Endothelial cell of umbilical vein (primary cell): ENCODE data around the gene TMEM131. TPM values are rescaled to one million over a fixed set of nuclear protein-coding genes. Genes with fewer than 3 reads are reported as not detected.

Source experiments
- BruUV-seq: library from RNA; stranded (reverse); fragments of 400-500 nt; replicated peaks from 2 replicates; lab custom pipeline; 2021; lab: Mats Ljungman, UMichigan
- CTCF ChIA-PET: fragments of 300-600, 350-600 bp; sonication (Branson Sonifier 250); formaldehyde crosslinking; loops from one replicate; lab custom pipeline; 2021; ENCODE audit warnings: antibody characterized with exemption, inconsistent platforms; lab: Charles Lee
- POLR2A ChIA-PET: fragments of 300-600, 350-600 bp; sonication (Branson Sonifier 250); formaldehyde crosslinking; loops from one replicate; lab custom pipeline; 2021; ENCODE audit warnings: antibody characterized with exemption, inconsistent platforms; lab: Charles Lee
- DNase-seq: peaks from one replicate; pipeline ENCODE4 v3.0.0-alpha.2; 2011; ENCODE audit warnings: low read depth, low spot score
- FAIRE-seq: peaks from 2 replicates; lab custom pipeline; 2011; peaks lifted over from hg19 to GRCh38; lab: Jason Lieb, UNC
- H2AFZ ChIP-seq: 2 replicates; pipeline ENCODE4 v1.6.0; 2012; ENCODE audit warnings: low read depth, low read length, control low read depth, inconsistent platforms
- H3K27ac ChIP-seq: 2 replicates; pipeline ENCODE4 v1.5.1; 2011; ENCODE audit warnings: low read depth, mild to moderate bottlenecking, control low read depth, low read length, moderate library complexity; ENCODE audit not compliant: insufficient read depth
- H3K27me3 ChIP-seq, 2 experiments: 2 replicates each; pipeline versions ENCODE4 v1.6.0 to v1.6.1; 2011; ENCODE audit warnings: low read length in 2 of 2, mixed read lengths in 1 of 2; ENCODE audit not compliant: control insufficient read depth in 2 of 2, insufficient read depth in 2 of 2
- H3K36me3 ChIP-seq, 2 experiments: 2 replicates in 1 of 2; 3 replicates in 1 of 2; pipeline ENCODE4 v1.5.1; 2011; ENCODE audit warnings: low read length in 2 of 2, mild to moderate bottlenecking in 1 of 2, moderate library complexity in 1 of 2; ENCODE audit not compliant: control insufficient read depth in 2 of 2, insufficient read depth in 2 of 2; ENCODE audit errors: extremely low read depth in 1 of 2
- H3K4me1 ChIP-seq: 3 replicates; pipeline ENCODE4 v1.5.1; 2011; ENCODE audit warnings: mild to moderate bottlenecking, low read length; ENCODE audit not compliant: control insufficient read depth, insufficient read depth; ENCODE audit errors: extremely low read depth
- H3K4me2 ChIP-seq: 2 replicates; pipeline ENCODE4 v1.6.1; 2011; ENCODE audit warnings: low read length, control low read depth, mixed read lengths; ENCODE audit not compliant: insufficient read depth
- H3K4me3 ChIP-seq, 3 experiments: fragments of 200-600 bp in 1 of 3; sonication (generic), shearing (Covaris generic) in 1 of 3; replicated peaks in 1 of 3; 2 replicates each; pipeline ENCODE4 v1.5.1; 2011 to 2016; ENCODE audit warnings: control low read depth in 3 of 3, low read length in 3 of 3, mild to moderate bottlenecking in 2 of 3, inconsistent platforms in 1 of 3, low read depth in 1 of 3, moderate library complexity in 1 of 3; ENCODE audit not compliant: insufficient read depth in 1 of 3
- H3K79me2 ChIP-seq: 2 replicates; pipeline ENCODE4 v1.6.0; 2012; ENCODE audit warnings: low read length, inconsistent platforms; ENCODE audit not compliant: control insufficient read depth, insufficient read depth
- H3K9ac ChIP-seq: replicated peaks from 2 replicates; pipeline ENCODE3; 2011; ENCODE audit warnings: low read length, control low read depth; ENCODE audit not compliant: insufficient read depth; ENCODE audit errors: extremely low read depth
- H3K9me1 ChIP-seq: replicated peaks from 3 replicates; pipeline ENCODE4 v1.6.0; 2011; ENCODE audit warnings: mild to moderate bottlenecking, low read length; ENCODE audit not compliant: control insufficient read depth, insufficient read depth; ENCODE audit errors: extremely low read depth
- H3K9me3 ChIP-seq: replicated peaks from 2 replicates; pipeline ENCODE4 v1.5.1; 2012; ENCODE audit warnings: low read length, inconsistent platforms; ENCODE audit not compliant: control insufficient read depth, insufficient read depth
- H4K20me1 ChIP-seq: replicated peaks from 2 replicates; pipeline ENCODE3; 2011; ENCODE audit warnings: mild to moderate bottlenecking, low read length; ENCODE audit not compliant: control insufficient read depth, insufficient read depth; ENCODE audit errors: extremely low read depth
- EZH2 ChIP-seq: IDR thresholded peaks from 2 replicates; pipeline ENCODE4 v1.6.1; 2012; ENCODE audit warnings: borderline replicate concordance, low read depth, mild to moderate bottlenecking, moderate library complexity, low read length, inconsistent platforms; ENCODE audit not compliant: severe bottlenecking
- FOS ChIP-seq: IDR thresholded peaks from 2 replicates; pipeline ENCODE4 v1.6.1; 2011; ENCODE audit warnings: mild to moderate bottlenecking, low read length, moderate library complexity, borderline replicate concordance; ENCODE audit not compliant: insufficient read depth
- GATA2 ChIP-seq: IDR thresholded peaks from 2 replicates; pipeline ENCODE4 v1.7.0; 2011; ENCODE audit warnings: low read depth, mild to moderate bottlenecking, moderate library complexity, mixed read lengths, low read length; ENCODE audit not compliant: insufficient read length, insufficient read depth
- JUN ChIP-seq: IDR thresholded peaks from 2 replicates; pipeline ENCODE4 v1.6.1; 2011; ENCODE audit warnings: borderline replicate concordance, low read depth; ENCODE audit not compliant: insufficient read length, insufficient read depth
- MAX ChIP-seq: IDR thresholded peaks from 2 replicates; pipeline ENCODE4 v1.6.1; 2011; ENCODE audit not compliant: insufficient read depth, insufficient read length
- MYC ChIP-seq: IDR thresholded peaks from one replicate; pipeline ENCODE4 v1.6.1; 2011; ENCODE audit warnings: mild to moderate bottlenecking, low read depth, low read length
- POLR2A ChIP-seq: IDR thresholded peaks from 2 replicates; pipeline ENCODE4 v1.6.1; 2012; ENCODE audit warnings: low read depth, mild to moderate bottlenecking, control low read depth, low read length
- POLR2AphosphoS5 ChIP-seq: IDR thresholded peaks from 2 replicates; pipeline ENCODE4 v1.6.1; 2012; ENCODE audit warnings: low read depth, mild to moderate bottlenecking, control low read depth, low read length, moderate library complexity; ENCODE audit not compliant: insufficient read depth
- dilution Hi-C: fragments of 300-500 bp; cut with MboI; formaldehyde crosslinking; loops from one replicate; pipeline ENCODE4 v1.15.0; 2019; ENCODE audit warnings: low sequenced_read_pairs; ENCODE audit not compliant: extremely low pct_ligation_motif_present
- intact Hi-C: fragments of 100-400 bp; cut with micrococcal nuclease; formaldehyde crosslinking; loops from one replicate; pipeline ENCODE4 v1.10.0; 2022
- polyA plus RNA-seq, 4 experiments: library from polyadenylated mRNA; depleted of rRNA in 3 of 4; stranded (reverse) in 3 of 4; unstranded in 1 of 4; fragments of >200 nt; gene quantifications; 2 replicates each; pipeline versions ENCODE4 v1.2.1 to v1.2.3, GENCODE V29; 2011 to 2012; ENCODE audit warnings: missing spikeins in 1 of 4
- total RNA-seq: library from RNA; stranded (reverse); gene quantifications from 2 replicates; pipeline ENCODE4 v1.2.3, GENCODE V29; 2021
- TF ChIP-seq, protein P1 (sequence below), 2 donors: IDR thresholded peaks; 1 replicate in 1 of 2; 2 replicates in 1 of 2; pipeline ENCODE4 v1.5.1; 2011; ENCODE audit warnings: low read length in 2 of 2, mild to moderate bottlenecking in 2 of 2, moderate library complexity in 2 of 2, control low read depth in 1 of 2, inconsistent platforms in 1 of 2, low read depth in 1 of 2; ENCODE audit not compliant: insufficient read depth in 1 of 2; ENCODE audit errors: extremely low read depth in 1 of 2

The TMEM131 gene
- total and polyA plus RNA-seq, 2 donors (not counting 3 experiments of a cell fraction or from before 2014, with no cell fraction given) = 12.2 to 28.6 TPM

GRCh38 chr2:97715951-97716694 lies 279.6 kb downstream of the TMEM131 start:
- TF ChIP-seq, protein P1, sequence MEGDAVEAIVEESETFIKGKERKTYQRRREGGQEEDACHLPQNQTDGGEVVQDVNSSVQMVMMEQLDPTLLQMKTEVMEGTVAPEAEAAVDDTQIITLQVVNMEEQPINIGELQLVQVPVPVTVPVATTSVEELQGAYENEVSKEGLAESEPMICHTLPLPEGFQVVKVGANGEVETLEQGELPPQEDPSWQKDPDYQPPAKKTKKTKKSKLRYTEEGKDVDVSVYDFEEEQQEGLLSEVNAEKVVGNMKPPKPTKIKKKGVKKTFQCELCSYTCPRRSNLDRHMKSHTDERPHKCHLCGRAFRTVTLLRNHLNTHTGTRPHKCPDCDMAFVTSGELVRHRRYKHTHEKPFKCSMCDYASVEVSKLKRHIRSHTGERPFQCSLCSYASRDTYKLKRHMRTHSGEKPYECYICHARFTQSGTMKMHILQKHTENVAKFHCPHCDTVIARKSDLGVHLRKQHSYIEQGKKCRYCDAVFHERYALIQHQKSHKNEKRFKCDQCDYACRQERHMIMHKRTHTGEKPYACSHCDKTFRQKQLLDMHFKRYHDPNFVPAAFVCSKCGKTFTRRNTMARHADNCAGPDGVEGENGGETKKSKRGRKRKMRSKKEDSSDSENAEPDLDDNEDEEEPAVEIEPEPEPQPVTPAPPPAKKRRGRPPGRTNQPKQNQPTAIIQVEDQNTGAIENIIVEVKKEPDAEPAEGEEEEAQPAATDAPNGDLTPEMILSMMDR (IDR thresholded peaks at IDR 0.05; ENCODE audit: extremely low read depth in 1 of 2, insufficient read depth in 1 of 2, low read depth in 1 of 2, low read length in 2 of 2) = no peak
- TF ChIP-seq POLR2AphosphoS5 (no peak), POLR2A (no peak)
- CTCF ChIA-PET = interaction anchor here (9.1 kb wide), 1 partner anchor 17 kb away, joined by 68 read pairs; no protein-coding TSS in a partner anchor
- Histone ChIP-seq H3K9me3 (no peaks in the 10 kb centered on the region), H3K4me3 (no peak overlapping the region), H3K27me3 (no peaks in the 10 kb centered on the region), H3K79me2 (no peaks in the 10 kb centered on the region), H3K9me1 (no peaks in the 10 kb centered on the region), H3K36me3 (no peaks in the 10 kb centered on the region), H3K4me2 (no peak overlapping the region), H3K9ac (no peak overlapping the region), H3K27ac (no peak overlapping the region), H2AFZ (no peak overlapping the region), H3K4me1 (no peaks in the 10 kb centered on the region), H4K20me1 (no peaks in the 10 kb centered on the region)
- FAIRE-seq = no peak
- POLR2A ChIA-PET = no interaction called here
- DNase-seq = no peak
- dilution Hi-C loops (no loop called here), intact Hi-C loops (no loop called here)
- no TSS peak for BruUV-seq

DNA sequence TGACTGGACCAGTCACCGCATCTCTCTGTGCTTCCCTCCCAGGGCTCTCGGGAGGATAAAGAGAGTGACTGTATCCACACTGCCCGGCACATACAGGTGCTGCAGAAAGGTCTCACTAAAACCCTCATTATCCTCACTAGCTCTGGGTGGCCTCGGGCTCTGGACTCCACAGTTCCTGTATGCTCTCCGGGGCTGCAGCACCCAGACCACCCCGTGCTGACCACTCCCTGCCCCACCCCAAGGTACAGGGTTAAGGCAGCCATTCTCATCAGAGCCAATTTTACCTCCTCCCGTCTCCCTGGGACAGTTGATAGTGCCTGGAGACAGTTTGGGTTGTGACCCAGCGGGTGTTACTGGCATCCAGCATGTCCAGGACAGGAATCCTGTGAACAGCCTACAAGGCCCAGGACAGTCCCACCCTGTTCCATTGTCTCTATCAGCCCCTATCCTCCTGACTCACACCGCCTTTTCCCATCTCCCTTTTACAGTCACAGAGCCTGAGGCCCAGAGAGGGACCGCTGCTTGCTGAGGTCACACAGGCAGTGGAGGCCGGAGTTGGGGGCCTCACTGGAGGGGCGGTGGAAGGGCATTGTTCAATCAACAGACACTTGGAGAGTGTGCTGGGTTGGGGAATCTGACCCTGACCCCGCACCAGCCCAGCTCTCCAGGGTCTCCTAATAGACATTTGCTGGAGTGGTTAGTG lies 280.6 kb downstream of the TMEM131 start:
- ChIA-PET POLR2A (no interaction called here), CTCF (interaction anchor here (1.2 to 9.1 kb wide), 3 partner anchors 16 to 670 kb away, joined by 3 to 68 read pairs (median 5); no protein-coding TSS in a partner anchor)
- H3K9me3 ChIP-seq = no peaks in the 10 kb centered on the region
- no peaks in the 10 kb centered on the region for H3K79me2 ChIP-seq
- H3K4me1 ChIP-seq = no peaks in the 10 kb centered on the region
- H3K36me3 ChIP-seq = no peaks in the 10 kb centered on the region
- FAIRE-seq (no peak), DNase-seq (no peak)
- no peak overlapping the region for H3K4me2 ChIP-seq
- dilution Hi-C loops (no loop called here), intact Hi-C loops (no loop called here)
- H3K9me1 ChIP-seq = no peaks in the 10 kb centered on the region
- H3K4me3 ChIP-seq = no peak overlapping the region
- no peaks in the 10 kb centered on the region for H3K27me3 ChIP-seq
- no TSS peak for BruUV-seq
- no peak overlapping the region for H3K27ac ChIP-seq
- TF ChIP-seq MAX (no peak), MYC (no peak), FOS (no peak), GATA2 (no peak), POLR2A (no peak), EZH2 (no peak), JUN (no peak), POLR2AphosphoS5 (no peak)
- TF ChIP-seq, protein P1 (IDR thresholded peaks at IDR 0.05; ENCODE audit: extremely low read depth in 1 of 2, insufficient read depth in 1 of 2, low read depth in 1 of 2, low read length in 2 of 2) = no peak
- H2AFZ ChIP-seq = no peak overlapping the region
- no peak overlapping the region for H3K9ac ChIP-seq
- no peaks in the 10 kb centered on the region for H4K20me1 ChIP-seq
